ENCODE data around the gene PKD2L2. TPM values are rescaled to one million over a fixed set of nuclear protein-coding genes. Genes with fewer than 3 reads are reported as not detected.

Gene PKD2L2
- total RNA-seq, 1 experiment from 2014 or later, result not detected

DNA sequence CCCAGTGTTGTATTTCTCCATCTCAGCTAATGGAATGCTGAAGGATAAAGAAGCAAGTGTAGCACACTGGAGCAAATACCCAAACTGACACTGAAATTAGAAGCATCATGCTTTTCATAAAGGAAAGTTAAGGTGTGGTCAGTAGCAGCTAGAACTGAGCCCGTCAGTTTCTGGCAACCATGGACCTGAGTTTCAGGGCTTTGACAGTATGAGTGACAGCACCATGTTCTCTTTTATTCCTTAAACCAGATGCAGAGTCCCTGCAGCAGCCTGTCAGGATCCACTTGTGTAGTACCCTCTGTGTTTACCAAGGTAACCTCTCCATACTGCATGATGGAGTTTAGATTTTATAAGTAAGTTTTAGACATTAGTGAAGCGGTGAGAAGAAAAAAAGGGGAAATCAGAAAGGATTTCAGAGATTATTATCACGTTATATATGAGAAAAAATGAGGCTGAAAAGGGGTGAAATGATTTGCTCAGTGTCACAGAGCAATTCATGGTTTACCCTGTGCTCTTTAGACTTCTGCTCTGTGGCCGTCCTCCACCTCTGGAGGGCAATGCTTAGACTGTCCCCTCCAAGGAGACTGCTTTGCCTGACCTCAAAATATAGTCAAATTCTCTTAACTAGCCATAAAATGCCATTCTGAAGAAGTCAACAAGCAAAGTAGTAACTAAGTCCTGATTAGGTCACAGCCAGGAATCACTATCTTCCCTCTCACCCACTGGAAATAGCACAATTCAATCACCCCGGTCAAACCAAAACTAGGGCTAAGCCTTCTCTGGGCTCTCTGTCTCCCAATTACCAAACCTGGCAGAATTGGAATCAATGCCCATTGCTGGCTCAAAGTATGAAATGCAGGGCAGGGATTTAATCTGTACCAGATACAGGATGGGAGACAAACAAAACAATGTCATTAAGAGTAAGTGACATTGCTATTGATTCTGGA is 32.1 kb upstream of the PKD2L2 start:
- no peaks in the 10 kb centered on the region for H3K9me3 Mint-ChIP-seq (ENCODE audit: unreplicated experiment)
- no peaks in the 10 kb centered on the region for H3K27me3 ChIP-seq (replicated peaks; ENCODE audit: control insufficient read depth, insufficient read depth, low read length)
- TF ChIP-seq, protein P1, sequence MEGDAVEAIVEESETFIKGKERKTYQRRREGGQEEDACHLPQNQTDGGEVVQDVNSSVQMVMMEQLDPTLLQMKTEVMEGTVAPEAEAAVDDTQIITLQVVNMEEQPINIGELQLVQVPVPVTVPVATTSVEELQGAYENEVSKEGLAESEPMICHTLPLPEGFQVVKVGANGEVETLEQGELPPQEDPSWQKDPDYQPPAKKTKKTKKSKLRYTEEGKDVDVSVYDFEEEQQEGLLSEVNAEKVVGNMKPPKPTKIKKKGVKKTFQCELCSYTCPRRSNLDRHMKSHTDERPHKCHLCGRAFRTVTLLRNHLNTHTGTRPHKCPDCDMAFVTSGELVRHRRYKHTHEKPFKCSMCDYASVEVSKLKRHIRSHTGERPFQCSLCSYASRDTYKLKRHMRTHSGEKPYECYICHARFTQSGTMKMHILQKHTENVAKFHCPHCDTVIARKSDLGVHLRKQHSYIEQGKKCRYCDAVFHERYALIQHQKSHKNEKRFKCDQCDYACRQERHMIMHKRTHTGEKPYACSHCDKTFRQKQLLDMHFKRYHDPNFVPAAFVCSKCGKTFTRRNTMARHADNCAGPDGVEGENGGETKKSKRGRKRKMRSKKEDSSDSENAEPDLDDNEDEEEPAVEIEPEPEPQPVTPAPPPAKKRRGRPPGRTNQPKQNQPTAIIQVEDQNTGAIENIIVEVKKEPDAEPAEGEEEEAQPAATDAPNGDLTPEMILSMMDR (IDR thresholded peaks at IDR 0.05; ENCODE audit: insufficient read depth in 1 of 2, low read depth in 1 of 2, low read length in 1 of 2, severe bottlenecking in 1 of 2, unreplicated experiment in 1 of 2), result no peak
- 0 out of 2 replicates have a peak, but pooled peaks cover 4% of the 10 kb centered on the region for H3K4me1 ChIP-seq
- intact Hi-C loops (cut with micrococcal nuclease; ENCODE audit: unreplicated experiment), result no loop called here
- CTCF ChIA-PET, result no interaction called here
- peaks cover 4% of the 10 kb centered on the region for H3K27me3 Mint-ChIP-seq (ENCODE audit: insufficient read depth, unreplicated experiment)
- no peak overlapping the region for H3K4me3 Mint-ChIP-seq (ENCODE audit: unreplicated experiment)
- no peak for DNase-seq
- no peak overlapping the region for H3K27ac Mint-ChIP-seq (ENCODE audit: unreplicated experiment)
- no peaks in the 10 kb centered on the region for H3K36me3 Mint-ChIP-seq (ENCODE audit: insufficient read depth, unreplicated experiment)
- no peak overlapping the region for H3K4me3 ChIP-seq (ENCODE audit: low read depth, low read length)
- POLR2A ChIA-PET, result no interaction called here
- no peaks in the 10 kb centered on the region for H3K9me3 ChIP-seq
- no TSS peak for BruUV-seq (replicated peaks)
- no peaks in the 10 kb centered on the region for H3K4me1 Mint-ChIP-seq (ENCODE audit: low read depth, unreplicated experiment)
- no peaks in the 10 kb centered on the region for H3K36me3 ChIP-seq (ENCODE audit: control insufficient read depth, insufficient read depth, low read length)

DNA sequence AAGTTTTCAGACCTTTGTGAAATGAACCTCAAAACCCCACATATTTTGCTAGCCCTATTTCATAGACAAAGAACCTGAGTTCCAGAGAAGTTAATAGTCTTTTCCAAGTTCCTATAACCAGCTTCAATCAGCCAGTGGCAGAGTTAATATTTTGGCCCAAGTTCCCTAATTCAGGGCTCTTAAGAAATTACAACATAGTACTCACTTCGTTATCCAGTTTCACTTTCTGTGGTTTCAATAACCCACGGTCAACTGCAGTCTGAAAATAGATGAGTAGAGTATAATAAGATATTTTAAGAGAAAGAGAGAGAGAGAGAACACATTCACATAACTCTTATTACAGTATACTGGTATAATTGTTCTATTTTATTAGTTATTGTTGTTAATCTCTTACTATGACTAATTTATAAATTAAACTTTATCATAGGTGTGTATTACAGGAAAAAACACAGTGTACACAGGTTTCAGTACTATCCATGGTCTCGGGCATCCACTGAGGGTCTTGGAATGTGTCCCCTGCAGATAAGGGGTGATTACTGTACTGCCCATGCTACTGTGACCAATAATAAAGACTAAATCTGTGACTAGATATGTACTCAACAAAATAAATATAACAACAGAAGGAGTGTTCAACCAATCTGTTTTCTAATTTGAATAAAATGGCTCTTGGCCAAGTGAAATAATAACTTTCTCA is 30.9 kb upstream of the PKD2L2 start:
- Mint-ChIP-seq H3K36me3 (ENCODE audit: insufficient read depth, unreplicated experiment) (no peaks in the 10 kb centered on the region), H3K4me3 (ENCODE audit: unreplicated experiment) (no peak overlapping the region), H3K4me1 (ENCODE audit: low read depth, unreplicated experiment) (no peaks in the 10 kb centered on the region), H3K27me3 (ENCODE audit: insufficient read depth, unreplicated experiment) (peaks cover 4% of the 10 kb centered on the region), H3K27ac (ENCODE audit: unreplicated experiment) (no peak overlapping the region), H3K9me3 (ENCODE audit: unreplicated experiment) (no peaks in the 10 kb centered on the region)
- TF ChIP-seq, protein P1 (IDR thresholded peaks at IDR 0.05; ENCODE audit: insufficient read depth in 1 of 2, low read depth in 1 of 2, low read length in 1 of 2, severe bottlenecking in 1 of 2, unreplicated experiment in 1 of 2), result no peak
- H3K4me1 ChIP-seq, result 0 out of 2 replicates have a peak, but pooled peaks cover 4% of the 10 kb centered on the region
- POLR2A ChIA-PET, result no interaction called here
- no peaks in the 10 kb centered on the region for H3K36me3 ChIP-seq (ENCODE audit: control insufficient read depth, insufficient read depth, low read length)
- no TSS peak for BruUV-seq (replicated peaks)
- CTCF ChIA-PET, result no interaction called here
- no peaks in the 10 kb centered on the region for H3K9me3 ChIP-seq
- no peak for DNase-seq
- intact Hi-C loops (cut with micrococcal nuclease; ENCODE audit: unreplicated experiment), result no loop called here
- H3K27me3 ChIP-seq (replicated peaks; ENCODE audit: control insufficient read depth, insufficient read depth, low read length), result no peaks in the 10 kb centered on the region
- no peak overlapping the region for H3K4me3 ChIP-seq (ENCODE audit: low read depth, low read length)

DNA sequence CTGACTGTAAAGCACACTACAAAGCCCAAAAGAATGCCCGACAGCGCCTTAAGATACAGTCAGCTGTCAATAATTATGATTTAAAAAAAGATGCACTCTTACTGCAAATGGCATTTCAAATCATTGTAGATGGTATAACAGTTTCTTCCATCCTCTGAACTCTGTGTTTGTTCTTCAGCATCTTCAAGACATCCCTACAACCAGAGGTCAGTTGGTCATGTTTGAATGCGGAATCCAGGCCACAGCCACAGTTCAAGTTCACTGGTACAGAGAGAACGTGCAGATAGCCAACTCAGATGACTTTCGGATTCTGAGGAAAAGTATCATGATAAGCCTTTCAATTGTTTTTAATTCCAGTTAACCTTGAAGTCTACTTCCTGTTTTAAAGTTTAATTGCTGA is 30.3 kb upstream of the PKD2L2 start:
- ChIA-PET POLR2A (no interaction called here), CTCF (no interaction called here)
- no peak overlapping the region for H3K4me3 ChIP-seq (ENCODE audit: low read depth, low read length)
- intact Hi-C loops (cut with micrococcal nuclease; ENCODE audit: unreplicated experiment), result no loop called here
- no peaks in the 10 kb centered on the region for H3K36me3 Mint-ChIP-seq (ENCODE audit: insufficient read depth, unreplicated experiment)
- H3K27me3 Mint-ChIP-seq (ENCODE audit: insufficient read depth, unreplicated experiment), result peaks cover 4% of the 10 kb centered on the region
- 0 out of 2 replicates have a peak, but pooled peaks cover 4% of the 10 kb centered on the region for H3K4me1 ChIP-seq
- no peaks in the 10 kb centered on the region for H3K36me3 ChIP-seq (ENCODE audit: control insufficient read depth, insufficient read depth, low read length)
- no peak overlapping the region for H3K27ac Mint-ChIP-seq (ENCODE audit: unreplicated experiment)
- TF ChIP-seq, protein P1 (IDR thresholded peaks at IDR 0.05; ENCODE audit: insufficient read depth in 1 of 2, low read depth in 1 of 2, low read length in 1 of 2, severe bottlenecking in 1 of 2, unreplicated experiment in 1 of 2), result no peak
- no peaks in the 10 kb centered on the region for H3K9me3 Mint-ChIP-seq (ENCODE audit: unreplicated experiment)
- no TSS peak for BruUV-seq (replicated peaks)
- H3K27me3 ChIP-seq (replicated peaks; ENCODE audit: control insufficient read depth, insufficient read depth, low read length), result no peaks in the 10 kb centered on the region
- no peak overlapping the region for H3K4me3 Mint-ChIP-seq (ENCODE audit: unreplicated experiment)
- no peak for DNase-seq
- H3K9me3 ChIP-seq, result no peaks in the 10 kb centered on the region
- H3K4me1 Mint-ChIP-seq (ENCODE audit: low read depth, unreplicated experiment), result no peaks in the 10 kb centered on the region

Data from Caco-2 (cell line).